Panc1 (cell line): ENCODE measurements around the gene ZNF362. TPM values are rescaled to one million over a fixed set of nuclear protein-coding genes. Genes with fewer than 3 reads are reported as not detected.

Experiments
- ATAC-seq: fragments of 200-7000 bp; cut with Tn5 transposase; 2 replicates; pipeline ENCODE4 v1.9.1; 2020; ENCODE audit warnings: mild to moderate bottlenecking, moderate library complexity
- BruUV-seq: library from RNA; stranded (reverse); fragments of 400-500 nt; replicated peaks from 2 replicates; lab custom pipeline; 2021; lab: Mats Ljungman, UMichigan
- CTCF ChIA-PET: fragments of 300-600 bp; sonication (Branson Sonifier 250); formaldehyde crosslinking; loops from one replicate; lab custom pipeline; 2022; ENCODE audit warnings: antibody characterized with exemption; lab: Charles Lee
- POLR2A ChIA-PET: fragments of 300-600 bp; sonication (Branson Sonifier 250); formaldehyde crosslinking; loops from one replicate; lab custom pipeline; 2022; ENCODE audit warnings: antibody characterized with exemption; lab: Charles Lee
- DNase-seq: peaks from one replicate; pipeline ENCODE4 v3.0.0-alpha.2; 2010; ENCODE audit warnings: low read depth, low spot score
- H3K27ac ChIP-seq: 2 replicates; pipeline ENCODE4 v1.5.1; 2011; ENCODE audit warnings: mild to moderate bottlenecking, low read length, inconsistent platforms
- H3K27me3 ChIP-seq: fragments of 200-500 bp; sonication (Bioruptor generic); 2 replicates; pipeline ENCODE4 v1.6.0; 2014; ENCODE audit warnings: low read length, inconsistent platforms; ENCODE audit not compliant: control insufficient read depth, insufficient read depth
- H3K36me3 ChIP-seq: fragments of 200-500 bp; sonication (Bioruptor generic); 2 replicates; pipeline ENCODE4 v1.5.1; 2014; ENCODE audit warnings: inconsistent platforms, mild to moderate bottlenecking, low read length, moderate library complexity; ENCODE audit not compliant: control insufficient read depth, insufficient read depth
- H3K4me1 ChIP-seq: 2 replicates; pipeline ENCODE4 v1.5.1; 2011; ENCODE audit warnings: inconsistent platforms, mild to moderate bottlenecking, low read length, moderate library complexity; ENCODE audit not compliant: control insufficient read depth, insufficient read depth
- H3K4me3 ChIP-seq, 2 experiments: 2 replicates each; pipeline ENCODE4 v1.5.1; 2011 to 2012; ENCODE audit warnings: low read depth in 2 of 2, low read length in 2 of 2, mild to moderate bottlenecking in 2 of 2, inconsistent platforms in 1 of 2, moderate library complexity in 1 of 2
- H3K9me3 ChIP-seq: fragments of 200-500 bp; sonication (Bioruptor generic); 2 replicates; pipeline ENCODE4 v1.5.1; 2014; ENCODE audit warnings: low read depth, mild to moderate bottlenecking, inconsistent platforms, low read length, moderate library complexity; ENCODE audit not compliant: control insufficient read depth, insufficient read depth
- POLR2AphosphoS5 ChIP-seq: IDR thresholded peaks from 2 replicates; pipeline ENCODE4 v1.6.1; 2012; ENCODE audit warnings: mild to moderate bottlenecking, low read depth, low read length, moderate library complexity
- REST ChIP-seq, 2 experiments: IDR thresholded peaks; 2 replicates each; pipeline ENCODE4 v1.6.1; 2011 to 2012; ENCODE audit warnings: low read depth in 2 of 2, control low read depth in 1 of 2, low read length in 1 of 2, mild to moderate bottlenecking in 1 of 2, moderate library complexity in 1 of 2; ENCODE audit not compliant: insufficient read depth in 1 of 2
- SIN3A ChIP-seq: IDR thresholded peaks from 2 replicates; pipeline ENCODE4 v1.6.1; 2012; ENCODE audit warnings: low read depth, mild to moderate bottlenecking, low read length, moderate library complexity, borderline replicate concordance; ENCODE audit not compliant: insufficient read depth
- TCF7L2 ChIP-seq: IDR thresholded peaks from 2 replicates; pipeline ENCODE4 v1.6.1; 2011; ENCODE audit warnings: mild to moderate bottlenecking, low read depth, low read length, inconsistent platforms
- in situ Hi-C: cut with HindIII; loops from 2 replicates; pipeline ENCODE4 v1.10.0; 2016; ENCODE audit warnings: low sequenced_read_pairs, low pct_unique_long_range_greater_than_20kb
- intact Hi-C: fragments of 100-400 bp; cut with micrococcal nuclease; formaldehyde crosslinking; loops from one replicate; pipeline ENCODE4 v1.10.0; 2022; ENCODE audit not compliant: unreplicated experiment
- total RNA-seq: library from RNA; stranded (reverse); gene quantifications from one replicate; pipeline ENCODE4 v1.2.1, GENCODE V29; 2021; ENCODE audit not compliant: unreplicated experiment
- TF ChIP-seq, protein P1 (sequence below): fragments of 450-650 bp; IDR thresholded peaks from 2 replicates; pipeline ENCODE4 v1.5.1; 2017; ENCODE audit warnings: mild to moderate bottlenecking

Gene ZNF362
- total RNA-seq, 1 experiment from 2014 or later = 17.5 TPM

DNA sequence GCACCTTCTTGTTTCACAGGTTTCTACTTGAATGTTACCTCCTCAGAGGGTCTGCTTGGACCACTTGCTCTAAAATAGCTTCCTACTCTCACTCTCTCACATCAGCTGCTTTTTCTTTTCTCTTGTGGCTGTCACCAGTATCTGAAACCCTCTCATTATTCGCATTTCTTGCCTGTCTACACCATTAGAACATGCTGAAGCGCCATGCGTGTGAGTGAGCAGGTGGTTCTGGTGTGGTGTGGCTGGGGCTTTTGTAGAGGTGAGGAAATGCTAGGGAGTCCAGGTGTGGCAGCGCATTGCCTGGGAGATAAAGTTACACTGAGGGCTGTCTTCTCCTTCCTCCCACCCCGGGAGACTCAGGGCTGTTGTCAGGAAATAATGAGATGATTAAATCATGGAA is 4.1 kb downstream of the ZNF362 start:
- TF ChIP-seq REST (IDR thresholded peaks at IDR 0.05; ENCODE audit: insufficient read depth in 1 of 2, low read depth in 2 of 2, low read length in 1 of 2) (no peak), POLR2AphosphoS5 (no peak), TCF7L2 (no peak), SIN3A (no peak)
- TF ChIP-seq, protein P1, sequence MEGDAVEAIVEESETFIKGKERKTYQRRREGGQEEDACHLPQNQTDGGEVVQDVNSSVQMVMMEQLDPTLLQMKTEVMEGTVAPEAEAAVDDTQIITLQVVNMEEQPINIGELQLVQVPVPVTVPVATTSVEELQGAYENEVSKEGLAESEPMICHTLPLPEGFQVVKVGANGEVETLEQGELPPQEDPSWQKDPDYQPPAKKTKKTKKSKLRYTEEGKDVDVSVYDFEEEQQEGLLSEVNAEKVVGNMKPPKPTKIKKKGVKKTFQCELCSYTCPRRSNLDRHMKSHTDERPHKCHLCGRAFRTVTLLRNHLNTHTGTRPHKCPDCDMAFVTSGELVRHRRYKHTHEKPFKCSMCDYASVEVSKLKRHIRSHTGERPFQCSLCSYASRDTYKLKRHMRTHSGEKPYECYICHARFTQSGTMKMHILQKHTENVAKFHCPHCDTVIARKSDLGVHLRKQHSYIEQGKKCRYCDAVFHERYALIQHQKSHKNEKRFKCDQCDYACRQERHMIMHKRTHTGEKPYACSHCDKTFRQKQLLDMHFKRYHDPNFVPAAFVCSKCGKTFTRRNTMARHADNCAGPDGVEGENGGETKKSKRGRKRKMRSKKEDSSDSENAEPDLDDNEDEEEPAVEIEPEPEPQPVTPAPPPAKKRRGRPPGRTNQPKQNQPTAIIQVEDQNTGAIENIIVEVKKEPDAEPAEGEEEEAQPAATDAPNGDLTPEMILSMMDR = no peak
- H3K36me3 ChIP-seq = no peaks in the 10 kb centered on the region
- ChIA-PET CTCF (interaction anchor here (1.6 kb wide), 1 partner anchor 35 kb away, joined by 4 read pairs; no protein-coding TSS in a partner anchor), POLR2A (no interaction called here)
- no peaks in the 10 kb centered on the region for H3K9me3 ChIP-seq
- ATAC-seq (no peak), DNase-seq (no peak)
- no peak overlapping the region for H3K4me3 ChIP-seq
- H3K27me3 ChIP-seq = no peaks in the 10 kb centered on the region
- intact Hi-C loops (no loop called here), in situ Hi-C loops (no loop called here)
- H3K4me1 ChIP-seq = peaks cover 11% of the 10 kb centered on the region
- BruUV-seq = no TSS peak
- no peak overlapping the region for H3K27ac ChIP-seq

GRCh38 chr1:33261344-33261743 is 5.1 kb downstream of the ZNF362 start:
- CTCF ChIA-PET = interaction anchor here (1.6 kb wide), 1 partner anchor 34 kb away, joined by 4 read pairs; no protein-coding TSS in a partner anchor
- BruUV-seq = no TSS peak
- no peak for TF ChIP-seq TCF7L2
- TF ChIP-seq SIN3A = no peak
- no peak for TF ChIP-seq POLR2AphosphoS5
- no peak for TF ChIP-seq REST (IDR thresholded peaks at IDR 0.05; ENCODE audit: insufficient read depth in 1 of 2, low read depth in 2 of 2, low read length in 1 of 2)
- TF ChIP-seq, protein P1 = no peak
- DNase-seq = no peak
- POLR2A ChIA-PET = no interaction called here
- in situ Hi-C loops = no loop called here
- Histone ChIP-seq H3K27me3 (no peaks in the 10 kb centered on the region), H3K4me1 (peaks cover 11% of the 10 kb centered on the region), H3K36me3 (no peaks in the 10 kb centered on the region), H3K9me3 (no peaks in the 10 kb centered on the region), H3K27ac (no peak overlapping the region), H3K4me3 (no peak overlapping the region)
- ATAC-seq = no peak
- intact Hi-C loops = no loop called here
